ENCODE results near the gene SCAMP1. TPM values are rescaled to one million over a fixed set of nuclear protein-coding genes. Genes with fewer than 3 reads are reported as not detected.

SCAMP1 gene
- total and polyA plus RNA-seq, 4 donors = 81.2 to 198 (median 93.6) TPM

GRCh38 chr5:78360674-78360923 is 182 bp downstream of the SCAMP1 start:
- Histone ChIP-seq H3K9me3 (ENCODE audit: control insufficient read depth, insufficient read depth, low read length) (no peaks in the 10 kb centered on the region), H3K4me1 (ENCODE audit: control insufficient read depth, insufficient read depth, low read length) (peaks cover 8% of the 10 kb centered on the region), H3K27ac (ENCODE audit: low read depth, low read length) (peak overlapping the region; percentile 86), H3K4me3 (ENCODE audit: low read depth, low read length) (peak overlapping the region; percentile 95), H3K27me3 (ENCODE audit: control insufficient read depth, insufficient read depth, low read length) (no peaks in the 10 kb centered on the region), H3K36me3 (ENCODE audit: control insufficient read depth, insufficient read depth, low read length) (no peaks in the 10 kb centered on the region)
- no peak for DNase-seq (ENCODE audit: low read depth in 4 of 6, low spot score in 6 of 6)
- WGBS (ENCODE audit: insufficient coverage) = 0% methylated on average over 26 of the region's 26 CpGs

- no peaks in the 10 kb centered on the region for H3K9me3 ChIP-seq (ENCODE audit: control insufficient read depth, insufficient read depth, low read length)
- H3K36me3 ChIP-seq (ENCODE audit: control insufficient read depth, insufficient read depth, low read length) = no peaks in the 10 kb centered on the region
- H3K27me3 ChIP-seq (ENCODE audit: control insufficient read depth, insufficient read depth, low read length) = no peaks in the 10 kb centered on the region
- WGBS (ENCODE audit: insufficient coverage) = under 1% methylated on average over 26 of the region's 36 CpGs
- peaks cover 8% of the 10 kb centered on the region for H3K4me1 ChIP-seq (ENCODE audit: control insufficient read depth, insufficient read depth, low read length)
- H3K4me3 ChIP-seq (ENCODE audit: low read depth, low read length) = peak overlapping the region; percentile 95
- peak in 5 of 6 donors; percentile 23 to 72 (median 36) for DNase-seq (ENCODE audit: low read depth in 4 of 6, low spot score in 6 of 6)
- H3K27ac ChIP-seq (ENCODE audit: low read depth, low read length) = peak overlapping the region; percentile 86
Observed at GRCh38 chr5:78360924-78361630, 660 bp downstream of the SCAMP1 start.

- Histone ChIP-seq H3K4me3 (ENCODE audit: low read depth, low read length) (peak overlapping the region; percentile 95), H3K4me1 (ENCODE audit: control insufficient read depth, insufficient read depth, low read length) (peaks cover 8% of the 10 kb centered on the region), H3K27me3 (ENCODE audit: control insufficient read depth, insufficient read depth, low read length) (no peaks in the 10 kb centered on the region), H3K27ac (ENCODE audit: low read depth, low read length) (peak overlapping the region; percentile 13), H3K9me3 (ENCODE audit: control insufficient read depth, insufficient read depth, low read length) (no peaks in the 10 kb centered on the region), H3K36me3 (ENCODE audit: control insufficient read depth, insufficient read depth, low read length) (no peaks in the 10 kb centered on the region)
- DNase-seq (ENCODE audit: low read depth in 4 of 6, low spot score in 6 of 6) = no peak
- WGBS (ENCODE audit: insufficient coverage) = no CpG with 5 or more reads among the region's 3 CpGs
Observed at GRCh38 chr5:78361631-78361993, 1.2 kb downstream of the SCAMP1 start.

GRCh38 chr5:78362220-78362619 is 1.8 kb downstream of the SCAMP1 start:
- Histone ChIP-seq H3K27ac (ENCODE audit: low read depth, low read length) (no peak overlapping the region), H3K27me3 (ENCODE audit: control insufficient read depth, insufficient read depth, low read length) (no peaks in the 10 kb centered on the region), H3K4me1 (ENCODE audit: control insufficient read depth, insufficient read depth, low read length) (peaks cover 8% of the 10 kb centered on the region), H3K4me3 (ENCODE audit: low read depth, low read length) (no peak overlapping the region), H3K9me3 (ENCODE audit: control insufficient read depth, insufficient read depth, low read length) (no peaks in the 10 kb centered on the region), H3K36me3 (ENCODE audit: control insufficient read depth, insufficient read depth, low read length) (no peaks in the 10 kb centered on the region)
- no CpG with 5 or more reads among the region's 3 CpGs for WGBS (ENCODE audit: insufficient coverage)
- DNase-seq (ENCODE audit: low read depth in 4 of 6, low spot score in 6 of 6) = no peak

- peaks cover 8% of the 10 kb centered on the region for H3K4me1 ChIP-seq (ENCODE audit: control insufficient read depth, insufficient read depth, low read length)
Observed at GRCh38 chr5:78364005-78364404, 3.6 kb downstream of the SCAMP1 start.

GRCh38 chr5:78367318-78367991 is 7.0 kb downstream of the SCAMP1 start:
- no peak overlapping the region for H3K27ac ChIP-seq (ENCODE audit: low read depth, low read length)
- H3K9me3 ChIP-seq (ENCODE audit: control insufficient read depth, insufficient read depth, low read length) = no peaks in the 10 kb centered on the region
- no peaks in the 10 kb centered on the region for H3K36me3 ChIP-seq (ENCODE audit: control insufficient read depth, insufficient read depth, low read length)
- H3K4me1 ChIP-seq (ENCODE audit: control insufficient read depth, insufficient read depth, low read length) = no peaks in the 10 kb centered on the region
- DNase-seq (ENCODE audit: low read depth in 4 of 6, low spot score in 6 of 6) = no peak
- 80% methylated on average over 2 of the region's 6 CpGs for WGBS (ENCODE audit: insufficient coverage)
- H3K4me3 ChIP-seq (ENCODE audit: low read depth, low read length) = no peak overlapping the region
- no peaks in the 10 kb centered on the region for H3K27me3 ChIP-seq (ENCODE audit: control insufficient read depth, insufficient read depth, low read length)

More at GRCh38 chr5:78364005-78364404, 3.6 kb downstream of the SCAMP1 start:
- H3K9me3 ChIP-seq (ENCODE audit: control insufficient read depth, insufficient read depth, low read length) = no peaks in the 10 kb centered on the region
- no peak overlapping the region for H3K27ac ChIP-seq (ENCODE audit: low read depth, low read length)
- no peak for DNase-seq (ENCODE audit: low read depth in 4 of 6, low spot score in 6 of 6)
- no peaks in the 10 kb centered on the region for H3K27me3 ChIP-seq (ENCODE audit: control insufficient read depth, insufficient read depth, low read length)
- no peaks in the 10 kb centered on the region for H3K36me3 ChIP-seq (ENCODE audit: control insufficient read depth, insufficient read depth, low read length)
- WGBS (ENCODE audit: insufficient coverage) = no CpG with 5 or more reads among the region's 1 CpG
- H3K4me3 ChIP-seq (ENCODE audit: low read depth, low read length) = no peak overlapping the region

- Histone ChIP-seq H3K9me3 (ENCODE audit: control insufficient read depth, insufficient read depth, low read length) (no peaks in the 10 kb centered on the region), H3K27me3 (ENCODE audit: control insufficient read depth, insufficient read depth, low read length) (no peaks in the 10 kb centered on the region), H3K4me3 (ENCODE audit: low read depth, low read length) (no peak overlapping the region), H3K36me3 (ENCODE audit: control insufficient read depth, insufficient read depth, low read length) (no peaks in the 10 kb centered on the region), H3K27ac (ENCODE audit: low read depth, low read length) (no peak overlapping the region), H3K4me1 (ENCODE audit: control insufficient read depth, insufficient read depth, low read length) (no peaks in the 10 kb centered on the region)
- 100% methylated on average over 1 of the region's 2 CpGs for WGBS (ENCODE audit: insufficient coverage)
- DNase-seq (ENCODE audit: low read depth in 4 of 6, low spot score in 6 of 6) = no peak
Observed at GRCh38 chr5:78369680-78370079, 9.3 kb downstream of the SCAMP1 start.

GRCh38 chr5:78373231-78373630 is 12.8 kb downstream of the SCAMP1 start:
- no peaks in the 10 kb centered on the region for H3K4me1 ChIP-seq (ENCODE audit: control insufficient read depth, insufficient read depth, low read length)

GRCh38 chr5:78376315-78376714 is 15.9 kb downstream of the SCAMP1 start:
- Histone ChIP-seq H3K4me3 (ENCODE audit: low read depth, low read length) (no peak overlapping the region), H3K36me3 (ENCODE audit: control insufficient read depth, insufficient read depth, low read length) (no peaks in the 10 kb centered on the region), H3K9me3 (ENCODE audit: control insufficient read depth, insufficient read depth, low read length) (no peaks in the 10 kb centered on the region), H3K27me3 (ENCODE audit: control insufficient read depth, insufficient read depth, low read length) (no peaks in the 10 kb centered on the region), H3K4me1 (ENCODE audit: control insufficient read depth, insufficient read depth, low read length) (no peaks in the 10 kb centered on the region), H3K27ac (ENCODE audit: low read depth, low read length) (no peak overlapping the region)
- WGBS (ENCODE audit: insufficient coverage) = no CpG with 5 or more reads among the region's 3 CpGs
- DNase-seq (ENCODE audit: low read depth in 4 of 6, low spot score in 6 of 6) = no peak

More at GRCh38 chr5:78373231-78373630, 12.8 kb downstream of the SCAMP1 start:
- Histone ChIP-seq H3K27ac (ENCODE audit: low read depth, low read length) (no peak overlapping the region), H3K9me3 (ENCODE audit: control insufficient read depth, insufficient read depth, low read length) (no peaks in the 10 kb centered on the region), H3K27me3 (ENCODE audit: control insufficient read depth, insufficient read depth, low read length) (no peaks in the 10 kb centered on the region), H3K4me3 (ENCODE audit: low read depth, low read length) (no peak overlapping the region), H3K36me3 (ENCODE audit: control insufficient read depth, insufficient read depth, low read length) (no peaks in the 10 kb centered on the region)
- no peak for DNase-seq (ENCODE audit: low read depth in 4 of 6, low spot score in 6 of 6)
- no CpG with 5 or more reads among the region's 1 CpG for WGBS (ENCODE audit: insufficient coverage)

GRCh38 chr5:78377056-78377717 is 16.8 kb downstream of the SCAMP1 start:
- WGBS (ENCODE audit: insufficient coverage) = no CpG with 5 or more reads among the region's 3 CpGs
- Histone ChIP-seq H3K9me3 (ENCODE audit: control insufficient read depth, insufficient read depth, low read length) (no peaks in the 10 kb centered on the region), H3K27ac (ENCODE audit: low read depth, low read length) (no peak overlapping the region)

More at GRCh38 chr5:78377056-78377717, 16.8 kb downstream of the SCAMP1 start:
- Histone ChIP-seq H3K4me1 (ENCODE audit: control insufficient read depth, insufficient read depth, low read length) (no peaks in the 10 kb centered on the region), H3K27me3 (ENCODE audit: control insufficient read depth, insufficient read depth, low read length) (no peaks in the 10 kb centered on the region), H3K4me3 (ENCODE audit: low read depth, low read length) (no peak overlapping the region), H3K36me3 (ENCODE audit: control insufficient read depth, insufficient read depth, low read length) (no peaks in the 10 kb centered on the region)
- no peak for DNase-seq (ENCODE audit: low read depth in 4 of 6, low spot score in 6 of 6)
